OCI-LY1 (cell line): ENCODE measurements around the gene AQP11.

ENCODE experiments used
- EZH2 ChIP-seq: fragments of 200-600 bp; sonication (generic), shearing (Covaris generic); IDR thresholded peaks from 2 replicates; pipeline ENCODE4 v1.8.0; 2017; ENCODE audit warnings: borderline replicate concordance, mixed run types, mild to moderate bottlenecking, antibody characterized with exemption, low read length, moderate library complexity, mixed read lengths
- TF ChIP-seq, protein P1 (sequence below): fragments of 200-600 bp; sonication (generic), shearing (Covaris generic); IDR thresholded peaks from 2 replicates; pipeline ENCODE4 v1.5.1; 2017; ENCODE audit warnings: mild to moderate bottlenecking, antibody characterized with exemption, low read length, moderate library complexity, mixed read lengths

DNA sequence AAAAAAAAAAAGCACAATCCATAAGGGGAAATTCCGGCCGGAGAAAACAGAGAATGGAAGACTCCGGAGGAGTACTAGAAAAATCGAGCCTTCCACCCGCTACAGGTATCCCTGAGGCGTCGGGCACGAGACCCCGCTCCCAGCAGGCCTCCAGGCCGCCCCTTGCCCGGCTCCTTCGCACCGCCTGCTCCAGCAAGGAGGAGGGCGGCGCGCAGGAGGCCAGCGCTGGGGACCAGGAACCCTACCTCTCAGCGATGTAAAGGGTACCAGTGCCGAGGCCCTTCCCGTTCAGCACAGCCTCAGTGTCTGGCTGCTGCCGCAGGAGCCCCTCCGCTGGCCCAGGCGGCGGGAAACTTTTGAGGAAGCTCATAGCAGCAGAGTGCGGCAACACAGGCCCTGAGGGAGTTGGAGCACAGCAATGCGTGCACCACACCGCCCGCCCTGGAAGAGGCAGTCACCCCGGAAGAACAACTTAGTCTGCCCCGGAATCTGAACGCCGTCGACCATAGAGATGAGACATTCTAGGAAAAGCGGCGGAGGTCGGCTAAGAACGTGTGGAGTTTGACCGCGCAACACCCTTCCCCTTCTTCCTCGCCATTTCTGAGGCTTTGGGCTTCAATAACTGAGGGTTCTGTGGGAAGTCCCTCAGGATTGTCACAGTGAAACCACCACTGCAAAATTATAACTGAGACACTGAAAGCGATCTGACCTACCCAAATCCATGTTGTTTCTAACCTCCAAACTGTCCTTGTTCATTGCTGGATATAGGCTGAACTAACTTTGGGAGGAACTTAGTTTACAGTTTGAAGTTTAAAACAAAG, 47.8 kb downstream of the AQP11 start, which contains the start of gene CLNS1A:
- TF ChIP-seq EZH2, result no peak
- TF ChIP-seq, protein P1, sequence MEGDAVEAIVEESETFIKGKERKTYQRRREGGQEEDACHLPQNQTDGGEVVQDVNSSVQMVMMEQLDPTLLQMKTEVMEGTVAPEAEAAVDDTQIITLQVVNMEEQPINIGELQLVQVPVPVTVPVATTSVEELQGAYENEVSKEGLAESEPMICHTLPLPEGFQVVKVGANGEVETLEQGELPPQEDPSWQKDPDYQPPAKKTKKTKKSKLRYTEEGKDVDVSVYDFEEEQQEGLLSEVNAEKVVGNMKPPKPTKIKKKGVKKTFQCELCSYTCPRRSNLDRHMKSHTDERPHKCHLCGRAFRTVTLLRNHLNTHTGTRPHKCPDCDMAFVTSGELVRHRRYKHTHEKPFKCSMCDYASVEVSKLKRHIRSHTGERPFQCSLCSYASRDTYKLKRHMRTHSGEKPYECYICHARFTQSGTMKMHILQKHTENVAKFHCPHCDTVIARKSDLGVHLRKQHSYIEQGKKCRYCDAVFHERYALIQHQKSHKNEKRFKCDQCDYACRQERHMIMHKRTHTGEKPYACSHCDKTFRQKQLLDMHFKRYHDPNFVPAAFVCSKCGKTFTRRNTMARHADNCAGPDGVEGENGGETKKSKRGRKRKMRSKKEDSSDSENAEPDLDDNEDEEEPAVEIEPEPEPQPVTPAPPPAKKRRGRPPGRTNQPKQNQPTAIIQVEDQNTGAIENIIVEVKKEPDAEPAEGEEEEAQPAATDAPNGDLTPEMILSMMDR, result no peak
